Measurements from ENCODE around the gene COL25A1. TPM values are rescaled to one million over a fixed set of nuclear protein-coding genes. Genes with fewer than 3 reads are reported as not detected.

Gene COL25A1
- polyA plus RNA-seq, 2 of the 4 experiments (the other 2 are of a cell fraction): not detected

DNA sequence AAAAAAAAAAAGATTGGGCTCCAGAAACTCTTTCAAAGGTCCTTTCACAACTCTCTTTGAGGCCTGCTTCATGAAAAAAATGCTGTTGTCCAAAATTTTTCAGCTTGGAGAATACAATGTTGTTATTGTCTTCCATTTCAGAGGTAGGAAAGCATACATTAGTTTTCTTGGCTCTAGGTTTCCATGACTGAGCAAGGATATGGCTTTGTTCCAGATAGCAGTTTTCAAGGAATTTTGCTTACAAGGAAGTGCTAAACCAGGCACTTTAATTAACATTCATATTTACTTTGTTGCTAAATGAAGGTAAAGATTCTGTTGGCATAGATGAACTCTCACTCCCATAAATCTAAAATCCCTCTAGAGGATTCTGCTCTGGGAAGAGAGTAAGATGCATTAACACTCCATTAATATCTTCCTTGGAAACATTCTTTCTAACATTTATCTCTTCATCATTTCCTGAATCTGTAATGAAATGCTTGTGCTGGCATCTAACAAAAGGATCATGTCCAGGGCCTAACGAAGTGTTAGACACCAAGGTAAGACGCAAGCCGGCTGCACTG, 118.4 kb downstream of the COL25A1 start (continued):
- TF ChIP-seq RARB (CRISPR knock-in tag; IDR thresholded peaks at IDR 0.05) (no peak), MAZ (IDR thresholded peaks at IDR 0.05; ENCODE audit: borderline replicate concordance, low read depth, low read length) (no peak)

DNA sequence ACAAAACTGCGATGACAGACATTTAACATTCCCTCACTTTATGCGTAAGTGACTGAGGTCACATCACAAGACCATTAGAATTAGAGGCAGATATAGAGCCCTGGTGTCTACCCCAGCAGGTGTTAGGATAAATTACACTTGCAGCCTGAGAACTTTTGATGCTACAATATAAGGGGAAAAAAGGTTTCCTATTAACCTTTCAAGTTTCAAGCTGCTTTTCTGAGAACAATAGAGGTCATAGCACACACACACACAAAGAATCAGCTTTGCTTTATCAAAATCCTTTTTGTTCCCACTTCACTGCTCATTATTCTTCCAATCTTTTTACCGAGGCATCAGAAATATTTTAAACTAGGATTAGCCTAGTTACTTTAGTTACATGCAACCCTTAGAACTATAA, 119.8 kb downstream of the COL25A1 start:
- Histone ChIP-seq H3K4me1 (no peaks in the 10 kb centered on the region), H3K4me2 (no peak overlapping the region), H3K9me3 (no peaks in the 10 kb centered on the region), H3K27ac (no peak overlapping the region), H3K4me3 (no peak overlapping the region)
- ChIA-PET CTCF (no interaction called here), POLR2A (no interaction called here)
- FAIRE-seq (no peak), DNase-seq (ENCODE audit: low read depth in 1 of 2, low spot score in 1 of 2) (no peak), ATAC-seq (no peak)
- no peak for TF ChIP-seq EP300 (IDR thresholded peaks at IDR 0.05)
- no peak for TF ChIP-seq CBX8 (IDR thresholded peaks at IDR 0.05)
- TF ChIP-seq CHD4 (IDR thresholded peaks at IDR 0.05; ENCODE audit: borderline replicate concordance): no peak
- TF ChIP-seq PHF8 (IDR thresholded peaks at IDR 0.05; ENCODE audit: borderline replicate concordance, low read depth): no peak
- TF ChIP-seq, protein P1, sequence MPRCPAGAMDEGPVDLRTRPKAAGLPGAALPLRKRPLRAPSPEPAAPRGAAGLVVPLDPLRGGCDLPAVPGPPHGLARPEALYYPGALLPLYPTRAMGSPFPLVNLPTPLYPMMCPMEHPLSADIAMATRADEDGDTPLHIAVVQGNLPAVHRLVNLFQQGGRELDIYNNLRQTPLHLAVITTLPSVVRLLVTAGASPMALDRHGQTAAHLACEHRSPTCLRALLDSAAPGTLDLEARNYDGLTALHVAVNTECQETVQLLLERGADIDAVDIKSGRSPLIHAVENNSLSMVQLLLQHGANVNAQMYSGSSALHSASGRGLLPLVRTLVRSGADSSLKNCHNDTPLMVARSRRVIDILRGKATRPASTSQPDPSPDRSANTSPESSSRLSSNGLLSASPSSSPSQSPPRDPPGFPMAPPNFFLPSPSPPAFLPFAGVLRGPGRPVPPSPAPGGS (IDR thresholded peaks at IDR 0.05): no peak
- TF ChIP-seq, protein P2, sequence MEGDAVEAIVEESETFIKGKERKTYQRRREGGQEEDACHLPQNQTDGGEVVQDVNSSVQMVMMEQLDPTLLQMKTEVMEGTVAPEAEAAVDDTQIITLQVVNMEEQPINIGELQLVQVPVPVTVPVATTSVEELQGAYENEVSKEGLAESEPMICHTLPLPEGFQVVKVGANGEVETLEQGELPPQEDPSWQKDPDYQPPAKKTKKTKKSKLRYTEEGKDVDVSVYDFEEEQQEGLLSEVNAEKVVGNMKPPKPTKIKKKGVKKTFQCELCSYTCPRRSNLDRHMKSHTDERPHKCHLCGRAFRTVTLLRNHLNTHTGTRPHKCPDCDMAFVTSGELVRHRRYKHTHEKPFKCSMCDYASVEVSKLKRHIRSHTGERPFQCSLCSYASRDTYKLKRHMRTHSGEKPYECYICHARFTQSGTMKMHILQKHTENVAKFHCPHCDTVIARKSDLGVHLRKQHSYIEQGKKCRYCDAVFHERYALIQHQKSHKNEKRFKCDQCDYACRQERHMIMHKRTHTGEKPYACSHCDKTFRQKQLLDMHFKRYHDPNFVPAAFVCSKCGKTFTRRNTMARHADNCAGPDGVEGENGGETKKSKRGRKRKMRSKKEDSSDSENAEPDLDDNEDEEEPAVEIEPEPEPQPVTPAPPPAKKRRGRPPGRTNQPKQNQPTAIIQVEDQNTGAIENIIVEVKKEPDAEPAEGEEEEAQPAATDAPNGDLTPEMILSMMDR (IDR thresholded peaks at IDR 0.05): no peak
- TF ChIP-seq, protein P3, sequence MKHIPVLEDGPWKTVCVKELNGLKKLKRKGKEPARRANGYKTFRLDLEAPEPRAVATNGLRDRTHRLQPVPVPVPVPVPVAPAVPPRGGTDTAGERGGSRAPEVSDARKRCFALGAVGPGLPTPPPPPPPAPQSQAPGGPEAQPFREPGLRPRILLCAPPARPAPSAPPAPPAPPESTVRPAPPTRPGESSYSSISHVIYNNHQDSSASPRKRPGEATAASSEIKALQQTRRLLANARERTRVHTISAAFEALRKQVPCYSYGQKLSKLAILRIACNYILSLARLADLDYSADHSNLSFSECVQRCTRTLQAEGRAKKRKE (CRISPR knock-in tag; IDR thresholded peaks at IDR 0.05; ENCODE audit: low read depth): no peak
- no peak for TF ChIP-seq HOXA7 (CRISPR knock-in tag; IDR thresholded peaks at IDR 0.05)
- no peak for TF ChIP-seq KDM1A (IDR thresholded peaks at IDR 0.05; ENCODE audit: low read depth)
- TF ChIP-seq HOXB13 (CRISPR knock-in tag; IDR thresholded peaks at IDR 0.05; ENCODE audit: low read depth): no peak
- no peak for TF ChIP-seq ZNF302 (CRISPR knock-in tag; IDR thresholded peaks at IDR 0.05)
- WGBS (ENCODE audit: missing lambda C conversion rate): 28% methylated on average over 3 of the region's 3 CpGs

DNA sequence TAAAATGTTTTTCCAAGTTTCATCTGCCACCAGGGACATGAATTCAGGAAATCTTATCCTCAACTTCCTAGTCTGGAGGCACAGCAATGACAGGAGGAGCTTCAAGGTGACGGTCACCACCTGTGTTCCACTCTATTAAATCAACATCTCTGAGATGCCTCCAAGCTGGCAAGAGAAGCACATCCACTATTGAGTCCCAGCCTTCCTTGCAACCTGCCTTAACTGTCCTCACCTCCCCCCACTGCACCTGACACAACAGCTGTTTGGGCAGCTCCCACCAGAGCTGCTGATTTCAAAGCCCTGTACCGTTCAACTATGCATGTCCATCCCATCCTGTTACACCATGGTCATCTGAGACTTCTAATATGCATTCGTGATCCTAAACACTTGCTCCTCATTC, 123.4 kb downstream of the COL25A1 start:
- 8% methylated on average over 3 of the region's 3 CpGs for WGBS (ENCODE audit: missing lambda C conversion rate)
- Histone ChIP-seq H3K4me2 (no peak overlapping the region), H3K9me3 (no peaks in the 10 kb centered on the region), H3K4me1 (no peaks in the 10 kb centered on the region), H3K27ac (no peak overlapping the region), H3K4me3 (no peak overlapping the region)
- TF ChIP-seq, protein P1 (IDR thresholded peaks at IDR 0.05): no peak
- TF ChIP-seq KDM1A (IDR thresholded peaks at IDR 0.05; ENCODE audit: low read depth): no peak
- TF ChIP-seq MYC (IDR thresholded peaks at IDR 0.05; ENCODE audit: borderline replicate concordance, low read length): no peak
- TF ChIP-seq CEBPB (IDR thresholded peaks at IDR 0.05): no peak
- no peak for TF ChIP-seq FOXS1 (CRISPR knock-in tag; IDR thresholded peaks at IDR 0.05)
- no peak for TF ChIP-seq FOSL2 (IDR thresholded peaks at IDR 0.05)
- no peak for TF ChIP-seq FOSL2 (CRISPR knock-in tag; IDR thresholded peaks at IDR 0.05)
- no peak for TF ChIP-seq POLR2AphosphoS2 (conservative IDR thresholded peaks at IDR 0.05; ENCODE audit: low read length)
- TF ChIP-seq TFCP2L1 (CRISPR knock-in tag; IDR thresholded peaks at IDR 0.05): no peak
- TF ChIP-seq, protein P4, sequence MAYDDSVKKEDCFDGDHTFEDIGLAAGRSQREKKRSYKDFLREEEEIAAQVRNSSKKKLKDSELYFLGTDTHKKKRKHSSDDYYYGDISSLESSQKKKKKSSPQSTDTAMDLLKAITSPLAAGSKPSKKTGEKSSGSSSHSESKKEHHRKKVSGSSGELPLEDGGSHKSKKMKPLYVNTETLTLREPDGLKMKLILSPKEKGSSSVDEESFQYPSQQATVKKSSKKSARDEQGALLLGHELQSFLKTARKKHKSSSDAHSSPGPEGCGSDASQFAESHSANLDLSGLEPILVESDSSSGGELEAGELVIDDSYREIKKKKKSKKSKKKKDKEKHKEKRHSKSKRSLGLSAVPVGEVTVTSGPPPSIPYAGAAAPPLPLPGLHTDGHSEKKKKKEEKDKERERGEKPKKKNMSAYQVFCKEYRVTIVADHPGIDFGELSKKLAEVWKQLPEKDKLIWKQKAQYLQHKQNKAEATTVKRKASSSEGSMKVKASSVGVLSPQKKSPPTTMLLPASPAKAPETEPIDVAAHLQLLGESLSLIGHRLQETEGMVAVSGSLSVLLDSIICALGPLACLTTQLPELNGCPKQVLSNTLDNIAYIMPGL (CRISPR knock-in tag; IDR thresholded peaks at IDR 0.05; ENCODE audit: borderline replicate concordance): no peak
- no peak for TF ChIP-seq HOXB13 (CRISPR knock-in tag; IDR thresholded peaks at IDR 0.05; ENCODE audit: low read depth)
- TF ChIP-seq RNF2 (IDR thresholded peaks at IDR 0.05; ENCODE audit: borderline replicate concordance, low read depth): no peak
- TF ChIP-seq HDAC2 (IDR thresholded peaks at IDR 0.05): no peak
- TF ChIP-seq HEYL (CRISPR knock-in tag; IDR thresholded peaks at IDR 0.05): no peak
- TF ChIP-seq RCOR1 (IDR thresholded peaks at IDR 0.05; ENCODE audit: low read depth, low read length): no peak
- POLR2A ChIA-PET: no interaction called here
- CTCF ChIA-PET: no interaction called here
- DNase-seq (ENCODE audit: low read depth in 1 of 2, low spot score in 1 of 2) (no peak), FAIRE-seq (no peak), ATAC-seq (no peak)
